Measurements from ENCODE around the gene SH3PXD2B. TPM values are rescaled to one million over a fixed set of nuclear protein-coding genes. Genes with fewer than 3 reads are reported as not detected.
A peak's percentile ranks its signal among the peaks of the same experiment; 100 is the strongest.

The SH3PXD2B gene
- total and polyA plus RNA-seq, 2 of the 4 experiments (the other 2 are of a cell fraction): 8.2 to 14.4 TPM

DNA sequence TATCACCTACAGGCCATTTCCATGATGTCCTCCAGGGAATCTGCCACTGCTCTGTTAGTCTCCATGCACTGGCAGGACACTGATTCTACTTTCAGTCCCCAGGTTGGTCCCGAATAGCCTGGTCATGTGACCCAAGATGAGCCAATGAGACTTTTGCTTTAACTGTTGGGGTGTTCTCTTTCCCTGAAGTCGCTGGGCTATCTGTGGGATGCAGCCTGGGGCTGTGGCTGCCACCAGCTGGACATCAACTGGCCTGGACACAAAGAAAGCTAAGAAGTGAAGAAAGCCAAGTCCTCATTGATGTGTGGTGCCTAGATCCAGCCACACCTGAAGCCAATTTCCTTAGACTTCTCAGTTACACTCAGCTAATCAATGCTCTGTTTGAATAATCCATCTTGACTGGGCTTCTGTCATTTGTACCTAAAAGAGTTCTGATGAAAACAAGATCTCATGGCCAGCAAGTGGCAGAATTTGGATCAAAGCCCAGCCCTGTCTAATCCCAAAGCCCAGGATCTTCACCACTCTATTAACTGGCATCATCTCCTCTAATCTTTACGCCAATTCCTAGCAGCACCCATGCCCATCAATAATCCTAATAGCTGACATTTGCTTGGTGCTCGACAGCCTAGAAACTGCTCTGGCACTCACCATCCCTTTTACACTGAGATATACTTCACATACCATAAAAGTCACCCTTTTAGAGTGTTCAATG lies 37.0 kb downstream of the SH3PXD2B start:
- ChIA-PET CTCF (interaction anchor here (1.1 to 1.2 kb wide), 2 partner anchors 21 to 280 kb away, joined by 4 to 8 read pairs; no protein-coding TSS in a partner anchor), POLR2A (ENCODE audit: unreplicated experiment) (no interaction called here)
- no peak overlapping the region for H3K4ac ChIP-seq (ENCODE audit: low read depth, low read length)
- dilution Hi-C loops (cut with HindIII; ENCODE audit: low sequenced_read_pairs, unreplicated experiment) (no loop called here), intact Hi-C loops (cut with micrococcal nuclease) (no loop called here), in situ Hi-C loops (cut with MboI; ENCODE audit: low sequenced_read_pairs) (no loop called here)
- no peaks in the 10 kb centered on the region for H3K9me3 ChIP-seq (ENCODE audit: control insufficient read depth, insufficient read depth, low read length)
- H2BK120ac ChIP-seq (ENCODE audit: low read depth, low read length): peak overlapping the region; percentile 6; the same call in 1 of the 2 replicates
- TF ChIP-seq NFE2L2 (IDR thresholded peaks at IDR 0.05; ENCODE audit: low read depth, low read length) (no peak), MAZ (IDR thresholded peaks at IDR 0.05; ENCODE audit: borderline replicate concordance, low read depth, low read length) (no peak), SMC3 (IDR thresholded peaks at IDR 0.05; ENCODE audit: low read depth, low read length) (no peak), RCOR1 (IDR thresholded peaks at IDR 0.05; ENCODE audit: insufficient replicate concordance, low read length) (no peak), CTCF (conservative IDR thresholded peaks at IDR 0.05; ENCODE audit: low read depth, low read length) (no peak), FOS (IDR thresholded peaks at IDR 0.05; ENCODE audit: low read depth, low read length) (no peak)
- TF ChIP-seq, protein P1, sequence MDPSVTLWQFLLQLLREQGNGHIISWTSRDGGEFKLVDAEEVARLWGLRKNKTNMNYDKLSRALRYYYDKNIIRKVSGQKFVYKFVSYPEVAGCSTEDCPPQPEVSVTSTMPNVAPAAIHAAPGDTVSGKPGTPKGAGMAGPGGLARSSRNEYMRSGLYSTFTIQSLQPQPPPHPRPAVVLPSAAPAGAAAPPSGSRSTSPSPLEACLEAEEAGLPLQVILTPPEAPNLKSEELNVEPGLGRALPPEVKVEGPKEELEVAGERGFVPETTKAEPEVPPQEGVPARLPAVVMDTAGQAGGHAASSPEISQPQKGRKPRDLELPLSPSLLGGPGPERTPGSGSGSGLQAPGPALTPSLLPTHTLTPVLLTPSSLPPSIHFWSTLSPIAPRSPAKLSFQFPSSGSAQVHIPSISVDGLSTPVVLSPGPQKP (IDR thresholded peaks at IDR 0.05; ENCODE audit: borderline replicate concordance, low read depth, low read length): no peak
- peaks cover 24% of the 10 kb centered on the region; the same call in 1 of the 2 replicates for H3K36me3 ChIP-seq (ENCODE audit: control insufficient read depth, insufficient read depth, low read length)
- H4K91ac ChIP-seq (ENCODE audit: insufficient read depth, low read depth, low read length): no peak overlapping the region
- H3K4me2 ChIP-seq (ENCODE audit: low read depth, low read length): no peak overlapping the region
- no CpG with 5 or more reads among the region's 4 CpGs for WGBS, 2 experiments (ENCODE audit: extremely low coverage in 2 of 2, insufficient read length in 1 of 2)
- peaks cover 37% of the 10 kb centered on the region for H3K4me1 ChIP-seq (ENCODE audit: control insufficient read depth, insufficient read depth, low read length)
- no peak overlapping the region for H2BK20ac ChIP-seq (ENCODE audit: low read depth, low read length)
- no peak overlapping the region for H2AK9ac ChIP-seq (replicated peaks; ENCODE audit: low read depth, low read length, poor library complexity)
- no peak overlapping the region; the same call in 1 of the 2 replicates for H3K27ac ChIP-seq (ENCODE audit: insufficient read depth, low read length)
- H2BK5ac ChIP-seq (ENCODE audit: low read depth, low read length, poor library complexity, severe bottlenecking): no peak overlapping the region
- peaks cover 13 to 72% of the 10 kb centered on the region in 2 experiments for H3K79me1 ChIP-seq (ENCODE audit: low read depth in 1 of 2, low read length in 2 of 2)
- peaks cover 37% of the 10 kb centered on the region for H4K20me1 ChIP-seq (ENCODE audit: insufficient read depth, low read length)
- no peak overlapping the region for H3K9ac ChIP-seq (ENCODE audit: low read depth, low read length)
- H3K9me1 ChIP-seq (ENCODE audit: insufficient read depth, low read length): peaks cover 42% of the 10 kb centered on the region
- no peak for DNase-seq
- BruUV-seq (replicated peaks): no TSS peak
- no peak overlapping the region; the same call in 1 of the 2 replicates for H4K5ac ChIP-seq (ENCODE audit: low read depth, low read length)
- H4K8ac ChIP-seq (ENCODE audit: low read depth in 2 of 2, low read length in 2 of 2): peak overlapping the region in 1 of 2 experiments; percentile 22; a peak in 1 of 4 replicates
- no peak overlapping the region for H2AFZ ChIP-seq (replicated peaks; ENCODE audit: low read length, poor library complexity)
- no peak overlapping the region for H2AK5ac ChIP-seq (ENCODE audit: low read depth, low read length)
- H3K27me3 ChIP-seq (ENCODE audit: control insufficient read depth, insufficient read depth, low read length): no peaks in the 10 kb centered on the region
- no peak overlapping the region for H3K56ac ChIP-seq (ENCODE audit: extremely low read depth, insufficient read depth, low read length)
- 0 out of 2 replicates have a peak overlapping the region, but pooled peaks have one; percentile 40 for H3K14ac ChIP-seq (replicated peaks; ENCODE audit: low read depth, low read length)
- no peak overlapping the region for H3K23ac ChIP-seq (ENCODE audit: low read depth, low read length)
- no peak overlapping the region for H3K18ac ChIP-seq (ENCODE audit: low read depth, low read length)
- no peak overlapping the region for H3K4me3 ChIP-seq (ENCODE audit: insufficient read depth, low read depth, low read length)
- no peak overlapping the region for H2BK15ac ChIP-seq (ENCODE audit: low read depth, low read length)
- no peak for ATAC-seq (ENCODE audit: low read depth)

All from IMR-90 (cell line).